MM.1S (cell line): ENCODE results near the gene BCL2A1.

Source experiments
- EZH2 ChIP-seq: fragments of 300-600 bp; sonication (generic); optimal IDR thresholded peaks from 2 replicates; pipeline ENCODE3; 2017; ENCODE audit warnings: low read depth, mild to moderate bottlenecking, antibody characterized with exemption, low read length, mixed read lengths
- EZH2phosphoT487 ChIP-seq: fragments of 300-600 bp; sonication (generic); IDR thresholded peaks from 2 replicates; pipeline ENCODE4 v1.6.1; 2018; ENCODE audit warnings: antibody characterized with exemption, low read length
- TF ChIP-seq, protein P1 (sequence below): fragments of 300-600 bp; sonication (generic); IDR thresholded peaks from 2 replicates; pipeline ENCODE4 v1.5.1; 2016; ENCODE audit warnings: antibody characterized with exemption, low read length, mixed read lengths

- no peak for TF ChIP-seq EZH2
- TF ChIP-seq, protein P1, sequence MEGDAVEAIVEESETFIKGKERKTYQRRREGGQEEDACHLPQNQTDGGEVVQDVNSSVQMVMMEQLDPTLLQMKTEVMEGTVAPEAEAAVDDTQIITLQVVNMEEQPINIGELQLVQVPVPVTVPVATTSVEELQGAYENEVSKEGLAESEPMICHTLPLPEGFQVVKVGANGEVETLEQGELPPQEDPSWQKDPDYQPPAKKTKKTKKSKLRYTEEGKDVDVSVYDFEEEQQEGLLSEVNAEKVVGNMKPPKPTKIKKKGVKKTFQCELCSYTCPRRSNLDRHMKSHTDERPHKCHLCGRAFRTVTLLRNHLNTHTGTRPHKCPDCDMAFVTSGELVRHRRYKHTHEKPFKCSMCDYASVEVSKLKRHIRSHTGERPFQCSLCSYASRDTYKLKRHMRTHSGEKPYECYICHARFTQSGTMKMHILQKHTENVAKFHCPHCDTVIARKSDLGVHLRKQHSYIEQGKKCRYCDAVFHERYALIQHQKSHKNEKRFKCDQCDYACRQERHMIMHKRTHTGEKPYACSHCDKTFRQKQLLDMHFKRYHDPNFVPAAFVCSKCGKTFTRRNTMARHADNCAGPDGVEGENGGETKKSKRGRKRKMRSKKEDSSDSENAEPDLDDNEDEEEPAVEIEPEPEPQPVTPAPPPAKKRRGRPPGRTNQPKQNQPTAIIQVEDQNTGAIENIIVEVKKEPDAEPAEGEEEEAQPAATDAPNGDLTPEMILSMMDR, result no peak
- no peak for TF ChIP-seq EZH2phosphoT487
Observed at GRCh38 chr15:79990280-79990996, 19.4 kb upstream of the BCL2A1 start.
